Measurements from ENCODE around the gene TUSC2. TPM values are rescaled to one million over a fixed set of nuclear protein-coding genes. Genes with fewer than 3 reads are reported as not detected.

The TUSC2 gene
- total and polyA plus RNA-seq, 7 experiments from 2014 or later, result 16.8 to 45.5 (median 21.8) TPM

- peak overlapping the region; percentile 95 for H3K27ac ChIP-seq (ENCODE audit: low read depth, low read length)
- peak overlapping the region in 8 of 9 donors; percentile 62 to 93 (median 88) for H3K27ac Mint-ChIP-seq
- H3K27me3 Mint-ChIP-seq, result no peaks in the 10 kb centered on the region
- DNase-seq (peak in 3 of 9 donors; percentile 46 to 86 (median 49)), ATAC-seq (peak; percentile 58)
- H3K4me1 ChIP-seq (ENCODE audit: control insufficient read depth in 2 of 2, insufficient read depth in 2 of 2, low read length in 2 of 2), result peaks cover 14 to 27% of the 10 kb centered on the region in 2 donors
- H3K36me3 ChIP-seq (ENCODE audit: control insufficient read depth in 2 of 3, insufficient read depth in 3 of 3, low read length in 3 of 3), result peaks cover 0 to 10% (median 0%) of the 10 kb centered on the region in 3 experiments
- peak overlapping the region; percentile 97 for H3K4me3 ChIP-seq (ENCODE audit: low read length)
- CTCF ChIA-PET, result interaction anchor here (0.7 to 1.2 kb wide), 5 partner anchors 15 to 44 kb away, joined by 3 to 5 read pairs (median 3); partner anchors contain the start of genes HYAL3 and NAA80
- POLR2A ChIA-PET, result interaction anchor here (1.0 to 34.0 kb wide), 4 partner anchors 16 to 36 kb away, joined by 4 to 656 read pairs (median 20); partner anchors contain the start of genes CYB561D2, HYAL3, NAA80 and NPRL2
- intact Hi-C loops (cut with micrococcal nuclease), result loop anchor here (1.0 to 2.0 kb wide), 10 partner anchors 16 to 648 kb away; partner anchors contain the start of genes HYAL3 (in 2 of the 2), NAA80 (in 2 of the 2), CYB561D2 (in 1 of the 2) and IFRD2 (in 1 of the 2)
- H3K36me3 Mint-ChIP-seq, result peaks cover 0 to 10% (median 0%) of the 10 kb centered on the region in 5 donors
- H3K27me3 ChIP-seq (ENCODE audit: control insufficient read depth in 2 of 2, insufficient read depth in 2 of 2, low read length in 2 of 2), result no peaks in the 10 kb centered on the region
- H3K4me3 Mint-ChIP-seq, result peak overlapping the region; percentile 84 to 96 (median 92)
- no peaks in the 10 kb centered on the region for H3K9me3 ChIP-seq (ENCODE audit: control insufficient read depth in 2 of 3, low read length in 3 of 3)
- H3K9me3 Mint-ChIP-seq, result no peaks in the 10 kb centered on the region
- peaks cover 26 to 45% (median 39%) of the 10 kb centered on the region in 7 donors for H3K4me1 Mint-ChIP-seq
Measured at GRCh38 chr3:50320853-50321335, 7.1 kb downstream of the TUSC2 start.

GRCh38 chr3:50319894-50320625 lies 8.0 kb downstream of the TUSC2 start:
- no peaks in the 10 kb centered on the region for H3K9me3 Mint-ChIP-seq
- Histone ChIP-seq H3K36me3 (ENCODE audit: control insufficient read depth in 2 of 3, insufficient read depth in 3 of 3, low read length in 3 of 3) (peaks cover 0 to 1% (median 0%) of the 10 kb centered on the region in 3 experiments), H3K4me3 (ENCODE audit: low read length) (peak overlapping the region; percentile 97), H3K4me1 (ENCODE audit: control insufficient read depth in 2 of 2, insufficient read depth in 2 of 2, low read length in 2 of 2) (peaks cover 14 to 28% of the 10 kb centered on the region in 2 donors), H3K27ac (ENCODE audit: low read depth, low read length) (peak overlapping the region; percentile 95), H3K9me3 (ENCODE audit: control insufficient read depth in 2 of 3, low read length in 3 of 3) (no peaks in the 10 kb centered on the region), H3K27me3 (ENCODE audit: control insufficient read depth in 2 of 2, insufficient read depth in 2 of 2, low read length in 2 of 2) (no peaks in the 10 kb centered on the region)
- H3K27ac Mint-ChIP-seq, result peak overlapping the region in 5 of 9 donors; percentile 4 to 91 (median 41)
- no peak for DNase-seq
- no peaks in the 10 kb centered on the region for H3K27me3 Mint-ChIP-seq
- H3K4me3 Mint-ChIP-seq, result peak overlapping the region; percentile 84 to 96 (median 92)
- no peak for ATAC-seq
- intact Hi-C loops (cut with micrococcal nuclease), result loop anchor here (2.0 kb wide), 2 partner anchors 17 to 93 kb away; no protein-coding TSS in a partner anchor
- CTCF ChIA-PET, result interaction anchor here (1.0 to 1.1 kb wide), 3 partner anchors 16 to 32 kb away, joined by 3 to 5 read pairs (median 3); partner anchors contain the start of genes HYAL3 and NAA80
- peaks cover 26 to 48% (median 39%) of the 10 kb centered on the region in 7 donors for H3K4me1 Mint-ChIP-seq
- POLR2A ChIA-PET, result interaction anchor here (0.9 to 34.0 kb wide), 6 partner anchors 17 to 36 kb away, joined by 3 to 656 read pairs (median 8); partner anchors contain the start of genes CYB561D2, HYAL3, IFRD2 and NAA80
- H3K36me3 Mint-ChIP-seq, result peaks cover 0 to 10% (median 0%) of the 10 kb centered on the region in 5 donors

- Mint-ChIP-seq H3K36me3 (peaks cover 0 to 6% (median 0%) of the 10 kb centered on the region in 5 donors), H3K27me3 (no peaks in the 10 kb centered on the region), H3K4me3 (peak overlapping the region; percentile 35 to 95 (median 88)), H3K27ac (peak overlapping the region in 2 of 9 donors; percentile 30 to 36), H3K4me1 (peaks cover 20 to 42% (median 31%) of the 10 kb centered on the region in 7 donors), H3K9me3 (no peaks in the 10 kb centered on the region)
- intact Hi-C loops (cut with micrococcal nuclease), result no loop called here
- H3K4me1 ChIP-seq (ENCODE audit: control insufficient read depth in 2 of 2, insufficient read depth in 2 of 2, low read length in 2 of 2), result peaks cover 14 to 28% of the 10 kb centered on the region in 2 donors
- H3K27me3 ChIP-seq (ENCODE audit: control insufficient read depth in 2 of 2, insufficient read depth in 2 of 2, low read length in 2 of 2), result no peaks in the 10 kb centered on the region
- POLR2A ChIA-PET, result interaction anchor here (0.9 to 34.0 kb wide), 4 partner anchors 19 to 37 kb away, joined by 3 to 656 read pairs (median 8); partner anchors contain the start of genes CYB561D2, HYAL3, IFRD2 and NAA80
- ATAC-seq (no peak), DNase-seq (no peak)
- no peaks in the 10 kb centered on the region for H3K9me3 ChIP-seq (ENCODE audit: control insufficient read depth in 2 of 3, low read length in 3 of 3)
- H3K4me3 ChIP-seq (ENCODE audit: low read length), result no peak overlapping the region
- no peak overlapping the region for H3K27ac ChIP-seq (ENCODE audit: low read depth, low read length)
- no peaks in the 10 kb centered on the region for H3K36me3 ChIP-seq (ENCODE audit: control insufficient read depth in 2 of 3, insufficient read depth in 3 of 3, low read length in 3 of 3)
- CTCF ChIA-PET, result interaction anchor here (0.6 to 1.3 kb wide), 5 partner anchors 18 to 1028 kb away, joined by 3 to 5 read pairs (median 3); partner anchors contain the start of genes HYAL3 and NAA80
Measured at GRCh38 chr3:50319181-50319893, 8.7 kb downstream of the TUSC2 start.

DNA sequence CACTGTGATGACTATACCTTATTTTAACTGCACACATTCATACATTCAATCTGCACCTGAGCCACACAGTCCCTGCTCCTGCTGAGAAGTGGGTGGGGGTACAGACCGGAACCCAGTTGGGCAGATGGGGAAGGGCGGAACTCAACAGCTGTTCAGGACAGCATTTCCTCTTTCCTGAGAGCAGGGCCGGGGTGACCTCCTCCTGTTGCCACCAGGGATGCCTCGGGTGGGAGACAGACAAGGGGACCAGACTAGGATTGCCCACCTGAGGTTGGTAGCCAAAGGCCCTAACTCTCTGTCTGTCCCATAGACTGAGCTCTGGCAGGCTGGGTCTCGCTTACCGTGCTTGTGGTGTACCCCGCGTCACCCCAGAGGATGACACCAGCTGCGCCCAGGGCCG lies 9.4 kb downstream of the TUSC2 start:
- peak overlapping the region in 3 of 10 donors; percentile 21 to 44 (median 25) for H3K4me3 Mint-ChIP-seq
- H3K27me3 ChIP-seq (ENCODE audit: control insufficient read depth in 2 of 2, insufficient read depth in 2 of 2, low read length in 2 of 2), result no peaks in the 10 kb centered on the region
- H3K4me3 ChIP-seq (ENCODE audit: low read length), result no peak overlapping the region
- H3K27me3 Mint-ChIP-seq, result no peaks in the 10 kb centered on the region
- H3K9me3 Mint-ChIP-seq, result no peaks in the 10 kb centered on the region
- H3K4me1 Mint-ChIP-seq, result peaks cover 19 to 42% (median 33%) of the 10 kb centered on the region in 7 donors
- ATAC-seq (no peak), DNase-seq (no peak)
- CTCF ChIA-PET, result interaction anchor here (0.8 to 1.3 kb wide), 3 partner anchors 18 to 260 kb away, joined by 3 to 4 read pairs (median 3); no protein-coding TSS in a partner anchor
- H3K9me3 ChIP-seq (ENCODE audit: control insufficient read depth in 2 of 3, low read length in 3 of 3), result no peaks in the 10 kb centered on the region
- peaks cover 14 to 28% of the 10 kb centered on the region in 2 donors for H3K4me1 ChIP-seq (ENCODE audit: control insufficient read depth in 2 of 2, insufficient read depth in 2 of 2, low read length in 2 of 2)
- no peaks in the 10 kb centered on the region for H3K36me3 ChIP-seq (ENCODE audit: control insufficient read depth in 2 of 3, insufficient read depth in 3 of 3, low read length in 3 of 3)
- H3K27ac Mint-ChIP-seq, result no peak overlapping the region
- no peak overlapping the region for H3K27ac ChIP-seq (ENCODE audit: low read depth, low read length)
- H3K36me3 Mint-ChIP-seq, result peaks cover 0 to 6% (median 0%) of the 10 kb centered on the region in 5 donors
- POLR2A ChIA-PET, result interaction anchor here (0.8 to 34.0 kb wide), 4 partner anchors 18 to 38 kb away, joined by 3 to 656 read pairs (median 4); partner anchors contain the start of genes CYB561D2, HYAL3, NAA80 and NPRL2
- intact Hi-C loops (cut with micrococcal nuclease), result no loop called here

DNA sequence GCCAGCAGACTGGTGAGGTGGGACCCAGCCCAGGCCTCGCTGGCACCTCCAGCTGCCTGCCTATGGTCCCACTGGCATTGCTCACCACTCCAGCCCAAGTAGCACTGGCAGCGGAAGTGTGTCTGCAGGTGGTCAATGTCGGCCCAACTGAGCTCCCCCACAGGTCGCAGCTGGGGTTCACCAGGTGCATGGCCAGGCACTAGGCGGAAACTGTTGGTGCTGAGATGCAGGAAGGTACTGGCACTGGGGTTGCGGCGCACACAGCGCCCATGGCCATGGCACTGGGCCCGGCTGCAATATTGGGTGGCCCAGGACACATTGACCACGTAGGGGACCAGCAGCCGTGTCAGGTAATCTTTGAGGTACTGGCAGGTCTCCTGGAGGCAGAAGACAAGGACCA lies 9.9 kb downstream of the TUSC2 start:
- POLR2A ChIA-PET, result interaction anchor here (0.8 to 34.0 kb wide), 4 partner anchors 14 to 38 kb away, joined by 3 to 656 read pairs (median 4); partner anchors contain the start of genes CYB561D2, HYAL3, NAA80 and NPRL2
- Histone ChIP-seq H3K27me3 (ENCODE audit: control insufficient read depth in 2 of 2, insufficient read depth in 2 of 2, low read length in 2 of 2) (no peaks in the 10 kb centered on the region), H3K36me3 (ENCODE audit: control insufficient read depth in 2 of 3, insufficient read depth in 3 of 3, low read length in 3 of 3) (no peaks in the 10 kb centered on the region), H3K27ac (ENCODE audit: low read depth, low read length) (no peak overlapping the region), H3K9me3 (ENCODE audit: control insufficient read depth in 2 of 3, low read length in 3 of 3) (no peaks in the 10 kb centered on the region), H3K4me3 (ENCODE audit: low read length) (no peak overlapping the region), H3K4me1 (ENCODE audit: control insufficient read depth in 2 of 2, insufficient read depth in 2 of 2, low read length in 2 of 2) (peaks cover 14 to 28% of the 10 kb centered on the region in 2 donors)
- H3K36me3 Mint-ChIP-seq, result peaks cover 0 to 6% (median 0%) of the 10 kb centered on the region in 5 donors
- peak overlapping the region in 1 of 10 donors; percentile 21 for H3K4me3 Mint-ChIP-seq
- no peaks in the 10 kb centered on the region for H3K27me3 Mint-ChIP-seq
- no peaks in the 10 kb centered on the region for H3K9me3 Mint-ChIP-seq
- peaks cover 19 to 40% (median 32%) of the 10 kb centered on the region in 7 donors for H3K4me1 Mint-ChIP-seq
- intact Hi-C loops (cut with micrococcal nuclease), result no loop called here
- CTCF ChIA-PET, result interaction anchor here (1.3 kb wide), 1 partner anchor 90 kb away, joined by 3 read pairs; no protein-coding TSS in a partner anchor
- H3K27ac Mint-ChIP-seq, result no peak overlapping the region
- no peak for DNase-seq
- no peak for ATAC-seq

Data from naive thymus-derived CD4-positive, alpha-beta T cell (primary cell).